ENCODE measurements around the gene DOCK8. TPM values are rescaled to one million over a fixed set of nuclear protein-coding genes. Genes with fewer than 3 reads are reported as not detected.

The DOCK8 gene
- total and polyA plus RNA-seq, 10 of the 15 experiments (the other 5 are each of a cell fraction or from before 2014, with no cell fraction given) = 35.4 to 100 (median 44.7) TPM

DNA sequence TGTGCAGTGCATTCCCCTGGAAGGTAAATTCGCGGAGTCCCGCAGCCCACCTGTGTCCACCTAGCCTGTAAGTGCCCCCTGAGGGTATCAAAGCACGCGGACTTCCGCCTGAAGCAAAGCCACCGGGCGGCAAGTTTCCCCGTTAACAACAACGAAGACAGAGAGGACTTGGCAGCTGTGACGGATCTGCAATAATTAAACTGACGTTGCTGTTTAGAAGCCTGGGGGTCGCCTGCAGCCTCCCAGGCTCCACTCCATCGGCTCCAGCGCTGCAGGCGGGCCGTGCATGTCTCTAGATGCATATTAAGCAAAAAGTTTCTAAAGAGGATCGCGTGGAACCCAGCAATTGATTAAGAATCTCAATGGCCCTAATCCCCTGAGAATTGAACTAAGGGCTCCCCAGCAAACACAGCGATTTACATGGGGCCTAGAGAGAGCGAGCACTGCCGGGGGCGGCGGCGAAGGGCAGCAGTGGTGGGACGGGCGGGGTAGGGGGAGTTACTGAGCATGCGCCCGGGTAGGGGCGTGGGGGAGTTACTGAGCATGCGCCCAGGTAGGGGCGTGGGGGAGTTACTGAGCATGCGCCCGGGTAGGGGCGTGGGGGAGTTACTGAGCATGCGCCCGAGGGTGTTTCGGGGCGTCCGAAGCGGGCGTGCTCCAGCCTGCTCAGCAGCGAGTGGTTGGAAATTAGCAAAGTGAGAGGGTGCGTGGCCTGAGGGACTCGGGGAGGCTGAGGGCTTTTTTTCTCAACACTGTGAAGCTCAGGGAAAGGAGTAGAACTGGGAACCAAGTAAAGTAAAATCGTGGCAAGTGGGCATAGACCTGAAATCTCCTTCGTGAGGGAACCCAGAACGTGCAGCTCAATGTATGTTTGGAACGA is 255.2 kb downstream of the DOCK8 start (continued):
- TF ChIP-seq, protein P1, sequence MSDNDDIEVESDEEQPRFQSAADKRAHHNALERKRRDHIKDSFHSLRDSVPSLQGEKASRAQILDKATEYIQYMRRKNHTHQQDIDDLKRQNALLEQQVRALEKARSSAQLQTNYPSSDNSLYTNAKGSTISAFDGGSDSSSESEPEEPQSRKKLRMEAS (IDR thresholded peaks at IDR 0.05; ENCODE audit: low read depth, low read length) = peak; percentile 71
- TF ChIP-seq ATF7 (IDR thresholded peaks at IDR 0.05; ENCODE audit: low read depth) = no peak
- TF ChIP-seq CBX3 (IDR thresholded peaks at IDR 0.05; ENCODE audit: borderline replicate concordance, low read depth) = no peak
- peak; percentile 13 for TF ChIP-seq RELA (IDR thresholded peaks at IDR 0.05; ENCODE audit: borderline replicate concordance, partially characterized antibody)
- no peak for TF ChIP-seq ZNF384 (IDR thresholded peaks at IDR 0.05; ENCODE audit: borderline replicate concordance, low read depth, low read length)
- TF ChIP-seq STAT3 (IDR thresholded peaks at IDR 0.05; ENCODE audit: low read depth, low read length) = no peak
- no peak for TF ChIP-seq EZH2 (IDR thresholded peaks at IDR 0.05; ENCODE audit: borderline replicate concordance, control insufficient read depth, low read depth, low read length)

DNA sequence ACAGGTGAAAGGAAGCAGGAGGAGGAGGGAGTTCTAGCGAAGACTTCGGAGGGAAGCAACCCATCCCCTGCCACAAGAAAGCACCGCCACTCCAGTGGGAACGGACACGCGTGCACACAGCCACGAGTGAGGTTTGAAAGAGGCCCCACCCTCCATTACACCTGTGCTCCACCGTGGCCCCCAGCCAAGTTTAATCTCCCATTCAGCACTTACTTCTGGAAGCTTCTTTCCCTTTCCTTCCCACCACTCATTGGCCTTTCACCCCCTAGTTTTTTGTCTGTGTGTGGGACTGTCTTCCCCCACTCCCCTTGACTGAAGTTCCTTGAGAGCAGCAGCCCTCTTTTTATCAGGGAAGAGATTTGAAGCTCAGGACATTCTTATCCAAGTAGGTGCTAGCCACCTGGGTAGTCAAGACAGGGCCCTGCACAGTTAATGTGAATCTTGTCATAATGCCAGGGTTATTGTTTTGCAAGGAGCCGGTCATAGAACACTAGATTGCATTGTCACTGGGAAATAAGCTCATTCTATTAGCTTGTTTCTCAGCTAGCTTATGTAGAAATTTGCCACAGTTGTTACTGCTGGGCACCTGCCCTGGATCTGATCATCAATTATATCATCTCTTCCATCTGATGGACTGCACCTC is 256.0 kb downstream of the DOCK8 start:
- ChIA-PET SMC1A (ENCODE audit: uncharacterized antibody, unreplicated experiment) (interaction anchor here (0.6 to 1.2 kb wide), 5 partner anchors 11 to 103 kb away, joined by 3 to 4 read pairs (median 3); no protein-coding TSS in a partner anchor), CTCF (interaction anchor here (1.0 to 1.5 kb wide), 3 partner anchors 11 to 539 kb away, joined by 3 to 5 read pairs (median 3); partner anchors contain the start of gene KANK1), POLR2A (interaction anchor here (1.4 to 1.9 kb wide), 2 partner anchors 16 to 33 kb away, joined by 4 to 6 read pairs; partner anchors contain the start of gene KANK1), RAD21 (ENCODE audit: unreplicated experiment) (interaction anchor here (1.1 kb wide), 1 partner anchor 539 kb away, joined by 3 read pairs; no protein-coding TSS in a partner anchor)
- H3K79me2 ChIP-seq (ENCODE audit: control insufficient read depth, insufficient read depth, low read length) = no peaks in the 10 kb centered on the region; the same call in 1 of the 2 replicates
- in situ Hi-C loops (cut with MboI) (no loop called here), intact Hi-C loops (cut with micrococcal nuclease; ENCODE audit: unreplicated experiment) (loop anchor here (10.0 kb wide), 1 partner anchor 534 kb away; no protein-coding TSS in a partner anchor)
- H4K20me1 ChIP-seq (ENCODE audit: control insufficient read depth, insufficient read depth) = no peaks in the 10 kb centered on the region
- peak overlapping the region; percentile 86 for H3K4me2 ChIP-seq (ENCODE audit: control insufficient read depth, insufficient read depth)
- peak overlapping the region; percentile 81 for H3K9ac ChIP-seq (ENCODE audit: control insufficient read depth, insufficient read depth, low read length)
- peaks cover 18% of the 10 kb centered on the region for H3K4me1 ChIP-seq (ENCODE audit: control insufficient read depth, insufficient read depth, low read length)
- DNase-seq (ENCODE audit: low read depth, low spot score) (no peak), ATAC-seq (no peak; the same call in 2 of the 3 replicates), FAIRE-seq (no peak)
- no peaks in the 10 kb centered on the region for H3K27me3 ChIP-seq (replicated peaks in 1 of 2; ENCODE audit: control insufficient read depth in 2 of 2, insufficient read depth in 2 of 2, low read length in 1 of 2)
- TSS peak; percentile 80 for BruUV-seq (replicated peaks)
- no peaks in the 10 kb centered on the region for H3K9me3 ChIP-seq (replicated peaks; ENCODE audit: control insufficient read depth, insufficient read depth, low read length)
- H3K36me3 ChIP-seq (ENCODE audit: control insufficient read depth in 2 of 2, insufficient read depth in 2 of 2, low read length in 1 of 2) = no peaks in the 10 kb centered on the region
- 13% methylated on average over 9 of the region's 9 CpGs for WGBS (ENCODE audit: insufficient coverage, insufficient replicate concordance, low lambda C conversion rate, missing lambda C conversion rate)
- H3K27ac ChIP-seq (ENCODE audit: control insufficient read depth, insufficient read depth) = peak overlapping the region; percentile 57
- peak overlapping the region; percentile 65 for H3K4me3 ChIP-seq
- peak overlapping the region; percentile 99 for H2AFZ ChIP-seq (ENCODE audit: control insufficient read depth, low read depth, low read length)
- TF ChIP-seq HCFC1 (IDR thresholded peaks at IDR 0.05; ENCODE audit: low read length) = no peak
- TF ChIP-seq, protein P2, sequence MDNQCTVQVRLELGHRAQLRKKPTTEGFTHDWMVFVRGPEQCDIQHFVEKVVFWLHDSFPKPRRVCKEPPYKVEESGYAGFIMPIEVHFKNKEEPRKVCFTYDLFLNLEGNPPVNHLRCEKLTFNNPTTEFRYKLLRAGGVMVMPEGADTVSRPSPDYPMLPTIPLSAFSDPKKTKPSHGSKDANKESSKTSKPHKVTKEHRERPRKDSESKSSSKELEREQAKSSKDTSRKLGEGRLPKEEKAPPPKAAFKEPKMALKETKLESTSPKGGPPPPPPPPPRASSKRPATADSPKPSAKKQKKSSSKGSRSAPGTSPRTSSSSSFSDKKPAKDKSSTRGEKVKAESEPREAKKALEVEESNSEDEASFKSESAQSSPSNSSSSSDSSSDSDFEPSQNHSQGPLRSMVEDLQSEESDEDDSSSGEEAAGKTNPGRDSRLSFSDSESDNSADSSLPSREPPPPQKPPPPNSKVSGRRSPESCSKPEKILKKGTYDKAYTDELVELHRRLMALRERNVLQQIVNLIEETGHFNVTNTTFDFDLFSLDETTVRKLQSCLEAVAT (IDR thresholded peaks at IDR 0.05) = no peak
- no peak for TF ChIP-seq ETV6 (conservative IDR thresholded peaks at IDR 0.05 in 1 of 2, IDR thresholded peaks at IDR 0.05 in 1 of 2; ENCODE audit: borderline replicate concordance in 1 of 2, low read depth in 1 of 2)
- no peak for TF ChIP-seq ZNF622 (IDR thresholded peaks at IDR 0.05)
- TF ChIP-seq FOS (IDR thresholded peaks at IDR 0.05; ENCODE audit: borderline replicate concordance, extremely low read depth, insufficient read length) = no peak
- TF ChIP-seq, protein P3, sequence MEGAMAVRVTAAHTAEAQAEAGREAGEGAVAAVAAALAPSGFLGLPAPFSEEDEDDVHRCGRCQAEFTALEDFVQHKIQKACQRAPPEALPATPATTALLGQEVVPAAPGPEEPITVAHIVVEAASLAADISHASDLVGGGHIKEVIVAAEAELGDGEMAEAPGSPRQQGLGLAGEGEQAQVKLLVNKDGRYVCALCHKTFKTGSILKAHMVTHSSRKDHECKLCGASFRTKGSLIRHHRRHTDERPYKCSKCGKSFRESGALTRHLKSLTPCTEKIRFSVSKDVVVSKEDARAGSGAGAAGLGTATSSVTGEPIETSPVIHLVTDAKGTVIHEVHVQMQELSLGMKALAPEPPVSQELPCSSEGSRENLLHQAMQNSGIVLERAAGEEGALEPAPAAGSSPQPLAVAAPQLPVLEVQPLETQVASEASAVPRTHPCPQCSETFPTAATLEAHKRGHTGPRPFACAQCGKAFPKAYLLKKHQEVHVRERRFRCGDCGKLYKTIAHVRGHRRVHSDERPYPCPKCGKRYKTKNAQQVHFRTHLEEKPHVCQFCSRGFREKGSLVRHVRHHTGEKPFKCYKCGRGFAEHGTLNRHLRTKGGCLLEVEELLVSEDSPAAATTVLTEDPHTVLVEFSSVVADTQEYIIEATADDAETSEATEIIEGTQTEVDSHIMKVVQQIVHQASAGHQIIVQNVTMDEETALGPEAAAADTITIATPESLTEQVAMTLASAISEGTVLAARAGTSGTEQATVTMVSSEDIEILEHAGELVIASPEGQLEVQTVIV (IDR thresholded peaks at IDR 0.05; ENCODE audit: borderline replicate concordance, partially characterized antibody) = no peak
- TF ChIP-seq ZBED1 (IDR thresholded peaks at IDR 0.05; ENCODE audit: borderline replicate concordance) = no peak
- TF ChIP-seq ZNF24 (IDR thresholded peaks at IDR 0.05) = no peak
- TF ChIP-seq RUNX3 (IDR thresholded peaks at IDR 0.05; ENCODE audit: low read length) = peak; percentile 14; the same call in 1 of the 2 replicates
- TF ChIP-seq ZNF274 (IDR thresholded peaks at IDR 0.05; ENCODE audit: insufficient read depth, insufficient read length) = no peak

Measured in GM12878 (cell line).